GM18909 (cell line): ENCODE measurements around the gene MGLL.

Source experiments
- ATAC-seq: cut with Tn5 transposase; IDR thresholded peaks from one replicate; pipeline ENCODE4 v1.9.1; 2021; ENCODE audit warnings: mild to moderate bottlenecking; ENCODE audit not compliant: unreplicated experiment, poor library complexity

Gene MGLL

GRCh38 chr3:127746400-127747057 is 75.8 kb downstream of the MGLL start:
- no peak for ATAC-seq

- ATAC-seq, result no peak
Measured at GRCh38 chr3:127745656-127746399, 76.5 kb downstream of the MGLL start.

GRCh38 chr3:127744875-127745274 is 77.4 kb downstream of the MGLL start:
- no peak for ATAC-seq

GRCh38 chr3:127744253-127744815 is 78.0 kb downstream of the MGLL start:
- ATAC-seq, result no peak

- ATAC-seq, result no peak
Measured at GRCh38 chr3:127743351-127744252, 78.7 kb downstream of the MGLL start.

GRCh38 chr3:127742580-127742979 is 79.7 kb downstream of the MGLL start:
- no peak for ATAC-seq

GRCh38 chr3:127741690-127742089 is 80.6 kb downstream of the MGLL start:
- ATAC-seq, result no peak

GRCh38 chr3:127741246-127741645 is 81.1 kb downstream of the MGLL start:
- ATAC-seq, result no peak

GRCh38 chr3:127740136-127740915 is 82.0 kb downstream of the MGLL start:
- no peak for ATAC-seq

GRCh38 chr3:127739347-127740135 is 82.8 kb downstream of the MGLL start:
- ATAC-seq, result no peak

- no peak for ATAC-seq
Measured at GRCh38 chr3:127738192-127738840, 84.0 kb downstream of the MGLL start.

- peak; percentile 31 for ATAC-seq
Measured at GRCh38 chr3:127736801-127737539, 85.3 kb downstream of the MGLL start.

- peak; percentile 66 for ATAC-seq
Measured at GRCh38 chr3:127735767-127736693, 86.3 kb downstream of the MGLL start.

GRCh38 chr3:127734754-127735473 is 87.4 kb downstream of the MGLL start:
- no peak for ATAC-seq

- ATAC-seq, result no peak
Measured at GRCh38 chr3:127734181-127734720, 88.1 kb downstream of the MGLL start.

GRCh38 chr3:127733781-127734180 is 88.5 kb downstream of the MGLL start:
- ATAC-seq, result no peak
